Muscle layer of duodenum (tissue), 2 donors: ENCODE results near the gene TOMM20.

ENCODE experiments used
- H3K27ac ChIP-seq: one replicate; pipeline ENCODE4 v1.7.0; 2013; ENCODE audit warnings: mild to moderate bottlenecking, low read length
- H3K27me3 ChIP-seq: one replicate; pipeline ENCODE4 v1.7.0; 2013; ENCODE audit warnings: low read depth, mild to moderate bottlenecking, control low read depth, low read length
- H3K36me3 ChIP-seq, 2 donors: one replicate each; pipeline ENCODE4 v1.7.0; 2013; ENCODE audit warnings: low read length in 2 of 2, control low read depth in 1 of 2, mild to moderate bottlenecking in 1 of 2; ENCODE audit not compliant: insufficient read depth in 2 of 2, control insufficient read depth in 1 of 2
- H3K4me1 ChIP-seq, 2 donors: one replicate each; pipeline ENCODE4 v1.7.0; 2013; ENCODE audit warnings: low read length in 2 of 2, mild to moderate bottlenecking in 2 of 2, control low read depth in 1 of 2, moderate library complexity in 1 of 2; ENCODE audit not compliant: insufficient read depth in 2 of 2, control insufficient read depth in 1 of 2
- H3K4me3 ChIP-seq, 2 donors: one replicate each; pipeline ENCODE4 v1.7.0; 2013; ENCODE audit warnings: low read length in 2 of 2, low read depth in 1 of 2, mild to moderate bottlenecking in 1 of 2
- H3K9me3 ChIP-seq, 2 donors: one replicate each; pipeline ENCODE4 v1.7.0; 2013; ENCODE audit warnings: low read length in 2 of 2, control low read depth in 1 of 2, mild to moderate bottlenecking in 1 of 2; ENCODE audit not compliant: control insufficient read depth in 1 of 2
- donor health status: healthy.

The TOMM20 gene

DNA sequence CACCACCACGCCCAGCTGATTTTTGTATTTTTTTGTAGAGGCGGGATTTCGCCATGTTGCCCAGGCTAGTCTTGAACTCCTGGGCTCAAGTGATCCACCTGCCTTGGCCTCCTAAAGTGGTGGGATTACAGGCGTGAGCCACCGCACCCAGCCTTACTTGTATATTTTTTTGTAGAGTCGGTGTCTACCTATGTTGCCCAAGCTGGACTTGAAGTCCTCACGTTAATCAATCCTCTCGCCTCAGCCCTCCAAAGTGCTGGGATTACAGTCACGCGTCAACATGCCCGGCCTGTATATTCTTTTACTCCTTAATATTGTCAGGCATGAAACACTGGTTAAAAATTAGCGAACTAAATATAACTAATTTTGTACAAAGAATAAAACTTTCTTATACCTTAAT is 5.5 kb upstream of the TOMM20 start:
- Histone ChIP-seq H3K27me3 (no peaks in the 10 kb centered on the region), H3K36me3 (peaks cover 49 to 51% of the 10 kb centered on the region in 2 donors), H3K4me3 (no peak overlapping the region), H3K27ac (no peak overlapping the region), H3K9me3 (no peaks in the 10 kb centered on the region), H3K4me1 (no peaks in the 10 kb centered on the region)

GRCh38 chr1:235133086-235133485 is 4.4 kb upstream of the TOMM20 start:
- no peak overlapping the region for H3K4me3 ChIP-seq
- no peak overlapping the region for H3K27ac ChIP-seq
- H3K36me3 ChIP-seq, result peaks cover 41 to 46% of the 10 kb centered on the region in 2 donors
- no peaks in the 10 kb centered on the region for H3K4me1 ChIP-seq
- H3K9me3 ChIP-seq, result no peaks in the 10 kb centered on the region
- H3K27me3 ChIP-seq, result no peaks in the 10 kb centered on the region

- Histone ChIP-seq H3K36me3 (peaks cover 32 to 37% of the 10 kb centered on the region in 2 donors), H3K4me1 (peaks cover 0 to 6% of the 10 kb centered on the region in 2 donors)
These were observed 3.3 kb upstream of the TOMM20 start for GRCh38 chr1:235131961-235132360.

DNA sequence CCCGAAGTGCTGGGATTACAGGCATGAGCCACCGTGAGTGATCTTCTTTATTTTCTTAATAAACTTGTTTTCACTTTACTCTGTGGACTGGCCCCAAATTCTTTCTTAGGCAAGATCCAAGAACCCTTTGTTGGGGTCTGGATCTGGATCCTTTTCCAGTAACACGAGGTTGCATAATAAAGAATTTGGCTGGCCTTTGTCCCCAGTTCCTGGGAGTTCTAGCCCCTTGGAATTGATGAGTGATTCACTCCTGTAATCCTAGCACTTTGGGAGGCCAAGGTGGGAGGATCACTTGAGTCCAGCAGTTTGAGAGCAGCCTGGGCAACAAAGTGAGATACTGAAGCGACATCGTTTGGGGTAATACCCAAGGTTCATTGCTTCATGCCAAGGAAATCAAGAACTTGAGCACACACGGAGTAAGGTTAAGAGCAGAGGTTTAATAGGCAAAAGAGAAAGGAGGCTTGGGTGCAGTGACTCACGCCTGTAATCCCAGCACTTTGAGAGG is 2.2 kb upstream of the TOMM20 start:
- Histone ChIP-seq H3K4me3 (no peak overlapping the region), H3K27ac (no peak overlapping the region), H3K9me3 (no peaks in the 10 kb centered on the region), H3K36me3 (peaks cover 20 to 28% of the 10 kb centered on the region in 2 donors), H3K4me1 (peaks cover 0 to 16% of the 10 kb centered on the region in 2 donors), H3K27me3 (no peaks in the 10 kb centered on the region)

More at GRCh38 chr1:235131961-235132360, 3.3 kb upstream of the TOMM20 start:
- no peak overlapping the region for H3K27ac ChIP-seq
- no peaks in the 10 kb centered on the region for H3K27me3 ChIP-seq
- H3K4me3 ChIP-seq, result no peak overlapping the region
- H3K9me3 ChIP-seq, result no peaks in the 10 kb centered on the region

- Histone ChIP-seq H3K27me3 (no peaks in the 10 kb centered on the region), H3K4me3 (no peak overlapping the region), H3K27ac (no peak overlapping the region), H3K4me1 (peaks cover 0 to 19% of the 10 kb centered on the region in 2 donors), H3K36me3 (peaks cover 16 to 22% of the 10 kb centered on the region in 2 donors), H3K9me3 (no peaks in the 10 kb centered on the region)
These were observed 1.3 kb upstream of the TOMM20 start for GRCh38 chr1:235129774-235130570.

- no peaks in the 10 kb centered on the region for H3K27me3 ChIP-seq
- peak overlapping the region; percentile 84 to 99 for H3K4me3 ChIP-seq
- H3K9me3 ChIP-seq, result no peaks in the 10 kb centered on the region
- peaks cover 0 to 25% of the 10 kb centered on the region in 2 donors for H3K4me1 ChIP-seq
- peak overlapping the region; percentile 91 for H3K27ac ChIP-seq
- H3K36me3 ChIP-seq, result peaks cover 5 to 21% of the 10 kb centered on the region in 2 donors
These were observed 743 bp downstream of the TOMM20 start for GRCh38 chr1:235127732-235128455.

GRCh38 chr1:235127203-235127602 is 1.4 kb downstream of the TOMM20 start:
- Histone ChIP-seq H3K9me3 (no peaks in the 10 kb centered on the region), H3K27me3 (no peaks in the 10 kb centered on the region), H3K36me3 (peaks cover 0 to 20% of the 10 kb centered on the region in 2 donors)

GRCh38 chr1:235124665-235125064 is 4.0 kb downstream of the TOMM20 start:
- Histone ChIP-seq H3K4me1 (peaks cover 0 to 31% of the 10 kb centered on the region in 2 donors), H3K27me3 (no peaks in the 10 kb centered on the region)

More at GRCh38 chr1:235127203-235127602, 1.4 kb downstream of the TOMM20 start:
- peaks cover 0 to 31% of the 10 kb centered on the region in 2 donors for H3K4me1 ChIP-seq
- no peak overlapping the region for H3K27ac ChIP-seq
- peak overlapping the region; percentile 84 to 99 for H3K4me3 ChIP-seq

DNA sequence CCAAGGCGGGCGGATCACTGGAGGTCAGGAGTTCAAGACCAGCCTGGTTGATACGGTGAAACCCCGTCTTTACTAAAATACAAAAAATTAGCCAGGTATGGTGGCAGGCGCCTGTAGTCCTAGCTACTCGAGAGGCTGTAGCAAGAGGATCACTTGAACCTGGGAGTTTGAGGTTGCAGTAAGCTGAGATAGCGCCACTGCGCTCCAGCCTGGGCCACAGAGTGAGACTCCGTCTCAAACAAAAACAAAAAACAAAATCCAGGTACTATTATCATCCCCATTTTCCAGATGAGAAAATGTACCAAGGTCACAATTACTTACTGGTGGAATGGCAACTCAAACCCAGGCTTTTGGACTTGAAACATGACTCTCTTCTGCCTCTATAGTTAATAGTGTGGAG is 4.5 kb downstream of the TOMM20 start:
- H3K36me3 ChIP-seq, result peaks cover 7 to 20% of the 10 kb centered on the region in 2 donors
- no peak overlapping the region for H3K27ac ChIP-seq
- no peaks in the 10 kb centered on the region for H3K9me3 ChIP-seq
- H3K4me1 ChIP-seq, result peaks cover 0 to 31% of the 10 kb centered on the region in 2 donors
- no peaks in the 10 kb centered on the region for H3K27me3 ChIP-seq
- H3K4me3 ChIP-seq, result no peak overlapping the region

More at GRCh38 chr1:235124665-235125064, 4.0 kb downstream of the TOMM20 start:
- Histone ChIP-seq H3K9me3 (no peaks in the 10 kb centered on the region), H3K27ac (no peak overlapping the region), H3K36me3 (peaks cover 1 to 18% of the 10 kb centered on the region in 2 donors), H3K4me3 (no peak overlapping the region)

DNA sequence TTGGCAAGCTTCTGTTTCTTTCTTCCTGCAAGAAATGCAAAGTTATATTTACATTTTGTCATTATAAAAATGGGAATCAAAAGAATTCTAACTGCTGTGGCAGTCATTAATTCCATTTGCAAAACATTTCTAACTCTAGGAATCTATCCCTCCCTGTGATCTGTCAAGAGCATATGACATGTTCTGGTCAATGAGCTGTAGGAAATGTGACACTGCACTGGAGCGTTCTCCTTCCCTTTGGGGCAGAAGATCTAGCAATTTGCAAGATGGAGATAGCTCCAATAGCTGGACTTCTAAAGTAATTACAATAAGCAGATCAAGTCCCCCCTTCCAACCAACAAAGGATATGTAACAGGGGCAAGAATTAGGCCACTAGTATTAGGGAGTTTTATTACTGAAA is 6.3 kb downstream of the TOMM20 start:
- H3K4me1 ChIP-seq, result peaks cover 0 to 30% of the 10 kb centered on the region in 2 donors

More for the DNA sequence above, 6.3 kb downstream of the TOMM20 start:
- Histone ChIP-seq H3K36me3 (peaks cover 22 to 33% of the 10 kb centered on the region in 2 donors), H3K9me3 (no peaks in the 10 kb centered on the region), H3K4me3 (no peak overlapping the region), H3K27me3 (no peaks in the 10 kb centered on the region), H3K27ac (no peak overlapping the region)
